Mucosa of rectum (tissue), 2 donors: ENCODE measurements around the gene RFLNA.
A peak's percentile ranks its signal among the peaks of the same experiment; 100 is the strongest.

Source experiments
- H3K27ac ChIP-seq, 2 donors: one replicate each; pipeline ENCODE4 v1.7.0; 2013; ENCODE audit warnings: inconsistent platforms in 2 of 2, low read depth in 2 of 2, low read length in 2 of 2
- H3K27me3 ChIP-seq, 2 donors: one replicate each; pipeline ENCODE4 v1.7.0; 2013; ENCODE audit warnings: low read length in 2 of 2; ENCODE audit not compliant: control insufficient read depth in 2 of 2, insufficient read depth in 2 of 2
- H3K36me3 ChIP-seq, 2 donors: one replicate each; pipeline ENCODE4 v1.7.0; 2013; ENCODE audit warnings: low read length in 2 of 2; ENCODE audit not compliant: control insufficient read depth in 2 of 2, insufficient read depth in 2 of 2
- H3K4me1 ChIP-seq, 2 donors: one replicate each; pipeline ENCODE4 v1.7.0; 2013; ENCODE audit warnings: low read length in 2 of 2, mild to moderate bottlenecking in 1 of 2; ENCODE audit not compliant: control insufficient read depth in 2 of 2, insufficient read depth in 2 of 2
- H3K4me3 ChIP-seq, 2 donors: one replicate each; pipeline ENCODE4 v1.7.0; 2013; ENCODE audit warnings: low read length in 2 of 2
- H3K9ac ChIP-seq, 2 donors: one replicate each; pipeline ENCODE4 v1.7.0; 2013; ENCODE audit warnings: low read length in 2 of 2, low read depth in 1 of 2, mild to moderate bottlenecking in 1 of 2
- H3K9me3 ChIP-seq, 2 donors: one replicate each; pipeline ENCODE4 v1.7.0; 2013; ENCODE audit warnings: low read length in 2 of 2; ENCODE audit not compliant: control insufficient read depth in 2 of 2
- donor health status: healthy.
- donor health status: Normal muscosa, but diverticular disease.

The RFLNA gene

GRCh38 chr12:124344526-124344925, 49.6 kb downstream of the RFLNA start:
- Histone ChIP-seq H3K9ac (no peak overlapping the region), H3K4me1 (no peaks in the 10 kb centered on the region), H3K27ac (no peak overlapping the region), H3K27me3 (no peaks in the 10 kb centered on the region), H3K4me3 (no peak overlapping the region), H3K9me3 (no peaks in the 10 kb centered on the region), H3K36me3 (peaks cover 66 to 74% of the 10 kb centered on the region in 2 donors)

- Histone ChIP-seq H3K9me3 (no peaks in the 10 kb centered on the region), H3K27me3 (no peaks in the 10 kb centered on the region), H3K36me3 (peaks cover 67 to 80% of the 10 kb centered on the region in 2 donors), H3K4me1 (no peaks in the 10 kb centered on the region), H3K9ac (no peak overlapping the region), H3K4me3 (no peak overlapping the region), H3K27ac (no peak overlapping the region)
Observed at GRCh38 chr12:124345795-124346194, 50.9 kb downstream of the RFLNA start.

GRCh38 chr12:124346425-124347168, 51.7 kb downstream of the RFLNA start:
- H3K27ac ChIP-seq, result no peak overlapping the region

GRCh38 chr12:124347335-124347734, 52.4 kb downstream of the RFLNA start:
- Histone ChIP-seq H3K9ac (no peak overlapping the region), H3K9me3 (no peaks in the 10 kb centered on the region), H3K4me1 (peaks cover under 1% of the 10 kb centered on the region in 2 donors), H3K4me3 (no peak overlapping the region), H3K36me3 (peaks cover 69 to 82% of the 10 kb centered on the region in 2 donors), H3K27ac (no peak overlapping the region), H3K27me3 (no peaks in the 10 kb centered on the region)

More at GRCh38 chr12:124346425-124347168, 51.7 kb downstream of the RFLNA start:
- no peaks in the 10 kb centered on the region for H3K9me3 ChIP-seq
- H3K36me3 ChIP-seq, result peaks cover 70 to 82% of the 10 kb centered on the region in 2 donors
- H3K4me1 ChIP-seq, result no peaks in the 10 kb centered on the region
- H3K9ac ChIP-seq, result no peak overlapping the region
- H3K27me3 ChIP-seq, result no peaks in the 10 kb centered on the region
- no peak overlapping the region for H3K4me3 ChIP-seq

- H3K9ac ChIP-seq, result no peak overlapping the region
- H3K27me3 ChIP-seq, result no peaks in the 10 kb centered on the region
- H3K9me3 ChIP-seq, result no peaks in the 10 kb centered on the region
- peaks cover 65 to 80% of the 10 kb centered on the region in 2 donors for H3K36me3 ChIP-seq
- no peak overlapping the region for H3K4me3 ChIP-seq
- peaks cover 7% of the 10 kb centered on the region in 2 donors for H3K4me1 ChIP-seq
- no peak overlapping the region for H3K27ac ChIP-seq
Observed at GRCh38 chr12:124347805-124348658, 53.1 kb downstream of the RFLNA start.

- Histone ChIP-seq H3K36me3 (peaks cover 70 to 81% of the 10 kb centered on the region in 2 donors), H3K4me3 (no peak overlapping the region), H3K9ac (no peak overlapping the region), H3K27me3 (no peaks in the 10 kb centered on the region), H3K4me1 (peaks cover 13% of the 10 kb centered on the region in 2 donors), H3K9me3 (no peaks in the 10 kb centered on the region), H3K27ac (no peak overlapping the region)
Observed at GRCh38 chr12:124348659-124349380, 53.9 kb downstream of the RFLNA start.

- no peak overlapping the region for H3K27ac ChIP-seq
- no peaks in the 10 kb centered on the region for H3K9me3 ChIP-seq
- H3K27me3 ChIP-seq, result no peaks in the 10 kb centered on the region
- peaks cover 68 to 76% of the 10 kb centered on the region in 2 donors for H3K36me3 ChIP-seq
- H3K9ac ChIP-seq, result no peak overlapping the region
- H3K4me3 ChIP-seq, result no peak overlapping the region
- H3K4me1 ChIP-seq, result peaks cover 13% of the 10 kb centered on the region in 2 donors
Observed at GRCh38 chr12:124350491-124350890, 55.6 kb downstream of the RFLNA start.

- Histone ChIP-seq H3K27me3 (no peaks in the 10 kb centered on the region), H3K27ac (no peak overlapping the region), H3K9me3 (no peaks in the 10 kb centered on the region), H3K36me3 (peaks cover 73 to 76% of the 10 kb centered on the region in 2 donors), H3K4me3 (no peak overlapping the region), H3K9ac (no peak overlapping the region), H3K4me1 (peaks cover 13% of the 10 kb centered on the region in 2 donors)
Observed at GRCh38 chr12:124351422-124351821, 56.5 kb downstream of the RFLNA start.

- Histone ChIP-seq H3K9me3 (no peaks in the 10 kb centered on the region), H3K9ac (no peak overlapping the region), H3K27me3 (no peaks in the 10 kb centered on the region), H3K4me3 (no peak overlapping the region), H3K4me1 (peaks cover 13% of the 10 kb centered on the region in 2 donors), H3K27ac (peak overlapping the region in 1 of 2 donors; percentile 52), H3K36me3 (peaks cover 72 to 73% of the 10 kb centered on the region in 2 donors)
Observed at GRCh38 chr12:124352257-124352656, 57.4 kb downstream of the RFLNA start.
